Smooth muscle cell (in vitro differentiated cells): ENCODE results near the gene CLDN9. TPM values are rescaled to one million over a fixed set of nuclear protein-coding genes. Genes with fewer than 3 reads are reported as not detected.
A peak's percentile ranks its signal among the peaks of the same experiment; 100 is the strongest.

Experiments used
- DNase-seq: peaks from one replicate; lab custom pipeline; 2025; ENCODE audit not compliant: unreplicated experiment; lab: John Stamatoyannopoulos, UW
- H2AFZ ChIP-seq: fragments of 200-600 bp; sonication (generic); 2 replicates; pipeline ENCODE4 v1.6.0; 2016; ENCODE audit warnings: antibody characterized with exemption, low read depth, mild to moderate bottlenecking
- H3F3A ChIP-seq: fragments of 200-600 bp; sonication (generic); 2 replicates; pipeline ENCODE4 v1.6.0; 2017; ENCODE audit warnings: antibody characterized with exemption, low read depth
- H3K27ac ChIP-seq: fragments of 200-600 bp; sonication (generic); 2 replicates; pipeline ENCODE4 v1.5.1; 2016; ENCODE audit warnings: low read depth, mild to moderate bottlenecking
- H3K27me3 ChIP-seq: fragments of 200-600 bp; sonication (generic); 2 replicates; pipeline ENCODE4 v1.6.1; 2016; ENCODE audit warnings: low read depth, mild to moderate bottlenecking
- H3K36me3 ChIP-seq: fragments of 200-600 bp; sonication (generic); 2 replicates; pipeline ENCODE4 v1.5.1; 2016; ENCODE audit warnings: low read depth
- H3K4me1 ChIP-seq: fragments of 200-600 bp; sonication (generic); 2 replicates; pipeline ENCODE4 v1.5.1; 2016; ENCODE audit warnings: low read depth
- H3K4me2 ChIP-seq: fragments of 200-600 bp; sonication (generic); 2 replicates; pipeline ENCODE4 v1.6.0; 2016; ENCODE audit warnings: mild to moderate bottlenecking
- H3K4me3 ChIP-seq: fragments of 200-600 bp; sonication (generic); 2 replicates; pipeline ENCODE4 v1.5.1; 2016; ENCODE audit warnings: mild to moderate bottlenecking
- H3K79me2 ChIP-seq: fragments of 200-600 bp; sonication (generic); 2 replicates; pipeline ENCODE4 v1.6.0; 2016; ENCODE audit warnings: low read depth, mild to moderate bottlenecking
- H3K9ac ChIP-seq: fragments of 200-600 bp; sonication (generic); 2 replicates; pipeline ENCODE4 v1.6.0; 2016; ENCODE audit warnings: low read depth
- H3K9me3 ChIP-seq: fragments of 200-600 bp; sonication (generic); replicated peaks from 2 replicates; pipeline ENCODE4 v1.5.1; 2016; ENCODE audit warnings: low read depth
- H4K20me1 ChIP-seq: fragments of 200-600 bp; sonication (generic); 2 replicates; pipeline ENCODE4 v1.6.0; 2016; ENCODE audit warnings: low read depth
- CTCF ChIP-seq: fragments of 200-600 bp; sonication (generic); IDR thresholded peaks from 2 replicates; pipeline ENCODE4 v1.5.1; 2017; ENCODE audit warnings: borderline replicate concordance, mild to moderate bottlenecking, antibody characterized with exemption; ENCODE audit not compliant: insufficient read depth, poor library complexity, severe bottlenecking
- WGBS: methylation state at CpG from one replicate; pipeline ENCODE4 v1.1.7; 2016; ENCODE audit warnings: low lambda C conversion rate; 5-methylcytosine and 5-hydroxymethylcytosine counted together
- polyA plus RNA-seq: library from polyadenylated mRNA; unstranded; fragments of >200 nt; fragmentation: Nextera tagmentation; extraction: Ambion mirVana; gene quantifications from 2 replicates; pipeline ENCODE4 v1.2.1, GENCODE V29; 2016
- total RNA-seq: library from RNA; depleted of rRNA; stranded (reverse); fragments of >200 nt; gene quantifications from 2 replicates; pipeline ENCODE4 v1.2.3, GENCODE V29; 2014

The CLDN9 gene
- total and polyA plus RNA-seq, 2 experiments from 2014 or later: 0.81 to 1.8 TPM

- H3K9ac ChIP-seq: no peak overlapping the region
- H3F3A ChIP-seq: no peaks in the 10 kb centered on the region
- H3K9me3 ChIP-seq: no peaks in the 10 kb centered on the region
- DNase-seq: no peak
- 59% methylated on average over 30 of the region's 51 CpGs for WGBS
- H3K27ac ChIP-seq: no peak overlapping the region
- TF ChIP-seq CTCF: no peak
- H3K4me1 ChIP-seq: peaks cover 18% of the 10 kb centered on the region
- H3K4me2 ChIP-seq: no peak overlapping the region
- H3K4me3 ChIP-seq: no peak overlapping the region
- H2AFZ ChIP-seq: no peak overlapping the region
- no peaks in the 10 kb centered on the region for H3K79me2 ChIP-seq
- no peaks in the 10 kb centered on the region for H3K36me3 ChIP-seq
- peaks cover 57% of the 10 kb centered on the region for H3K27me3 ChIP-seq
- H4K20me1 ChIP-seq: peaks cover 11% of the 10 kb centered on the region
Measured at GRCh38 chr16:2967211-2967631, 45.5 kb upstream of the CLDN9 start.

- Histone ChIP-seq H3K9ac (no peak overlapping the region), H3K4me3 (no peak overlapping the region), H3K27ac (no peak overlapping the region), H3K9me3 (no peaks in the 10 kb centered on the region), H3K27me3 (peaks cover 52% of the 10 kb centered on the region), H3K4me1 (peaks cover 18% of the 10 kb centered on the region), H3F3A (no peaks in the 10 kb centered on the region), H4K20me1 (peaks cover 11% of the 10 kb centered on the region), H2AFZ (no peak overlapping the region), H3K36me3 (no peaks in the 10 kb centered on the region), H3K79me2 (no peaks in the 10 kb centered on the region), H3K4me2 (no peak overlapping the region)
- DNase-seq: no peak
- TF ChIP-seq CTCF: no peak
- WGBS: 86% methylated on average over 23 of the region's 33 CpGs
Measured at GRCh38 chr16:2967721-2968161, 45.0 kb upstream of the CLDN9 start.

GRCh38 chr16:2968368-2968737 lies 44.4 kb upstream of the CLDN9 start:
- Histone ChIP-seq H3K9ac (no peak overlapping the region), H3K27me3 (peaks cover 46% of the 10 kb centered on the region), H2AFZ (no peak overlapping the region), H4K20me1 (peaks cover 11% of the 10 kb centered on the region), H3K4me1 (peaks cover 13% of the 10 kb centered on the region), H3F3A (no peaks in the 10 kb centered on the region), H3K27ac (no peak overlapping the region), H3K9me3 (no peaks in the 10 kb centered on the region), H3K36me3 (no peaks in the 10 kb centered on the region), H3K4me2 (peak overlapping the region; percentile 98), H3K79me2 (no peaks in the 10 kb centered on the region), H3K4me3 (peak overlapping the region; percentile 63)
- DNase-seq: no peak
- WGBS: 63% methylated on average over 12 of the region's 18 CpGs
- TF ChIP-seq CTCF: no peak
